HG02852 (cell line): ENCODE data around the gene MOCS2.
"Not testable (repeated sequence)": the region's sequence is repeated elsewhere in the genome, so short reads cannot be mapped to it uniquely, and the experiment has no call there.

Experiments
- ATAC-seq: cut with Tn5 transposase; IDR thresholded peaks from one replicate; pipeline ENCODE4 v1.9.1; 2021; ENCODE audit warnings: mild to moderate bottlenecking, moderate library complexity; ENCODE audit not compliant: unreplicated experiment

Gene MOCS2, protein sequence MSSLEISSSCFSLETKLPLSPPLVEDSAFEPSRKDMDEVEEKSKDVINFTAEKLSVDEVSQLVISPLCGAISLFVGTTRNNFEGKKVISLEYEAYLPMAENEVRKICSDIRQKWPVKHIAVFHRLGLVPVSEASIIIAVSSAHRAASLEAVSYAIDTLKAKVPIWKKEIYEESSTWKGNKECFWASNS

DNA sequence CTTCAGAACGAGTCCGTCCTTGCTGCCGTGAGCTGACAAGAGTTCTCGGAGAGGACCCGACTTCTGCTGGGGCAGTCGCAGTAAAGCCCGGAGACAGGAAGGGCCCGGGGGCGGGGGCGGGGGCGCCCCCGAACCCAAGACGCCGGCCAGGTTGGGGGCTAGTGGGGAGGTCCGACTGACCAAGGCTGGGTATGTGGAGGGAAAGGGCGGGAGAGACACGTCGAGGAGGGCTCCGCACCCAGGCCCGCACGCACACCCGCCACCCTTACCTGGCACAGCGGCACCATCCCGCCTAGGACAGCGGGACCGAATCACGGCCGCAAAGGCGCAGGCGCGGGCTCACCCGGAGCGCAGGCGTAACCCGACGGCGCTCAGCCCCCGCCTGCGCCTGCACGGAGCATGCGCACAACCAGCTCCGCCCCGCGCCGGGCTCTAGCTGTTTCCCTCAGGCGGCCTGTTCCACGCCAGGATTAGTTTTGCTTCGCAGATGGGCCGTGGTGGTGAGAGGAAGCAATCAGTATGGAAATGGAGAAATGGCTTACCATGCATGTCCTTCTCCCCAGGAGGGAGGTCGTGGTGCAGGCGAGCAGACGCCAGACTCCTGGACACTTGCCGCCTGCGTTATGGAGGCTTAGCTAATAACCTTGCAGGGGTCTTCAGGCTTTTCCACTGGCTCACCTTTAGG is at the start of gene MOCS2:
TSS of gene MOCS2 (minus strand) at position 315 of the 685 bp plus-strand sequence. CDS start 2,583 bp downstream, outside the sequence.
- peak; percentile 94 for ATAC-seq

DNA sequence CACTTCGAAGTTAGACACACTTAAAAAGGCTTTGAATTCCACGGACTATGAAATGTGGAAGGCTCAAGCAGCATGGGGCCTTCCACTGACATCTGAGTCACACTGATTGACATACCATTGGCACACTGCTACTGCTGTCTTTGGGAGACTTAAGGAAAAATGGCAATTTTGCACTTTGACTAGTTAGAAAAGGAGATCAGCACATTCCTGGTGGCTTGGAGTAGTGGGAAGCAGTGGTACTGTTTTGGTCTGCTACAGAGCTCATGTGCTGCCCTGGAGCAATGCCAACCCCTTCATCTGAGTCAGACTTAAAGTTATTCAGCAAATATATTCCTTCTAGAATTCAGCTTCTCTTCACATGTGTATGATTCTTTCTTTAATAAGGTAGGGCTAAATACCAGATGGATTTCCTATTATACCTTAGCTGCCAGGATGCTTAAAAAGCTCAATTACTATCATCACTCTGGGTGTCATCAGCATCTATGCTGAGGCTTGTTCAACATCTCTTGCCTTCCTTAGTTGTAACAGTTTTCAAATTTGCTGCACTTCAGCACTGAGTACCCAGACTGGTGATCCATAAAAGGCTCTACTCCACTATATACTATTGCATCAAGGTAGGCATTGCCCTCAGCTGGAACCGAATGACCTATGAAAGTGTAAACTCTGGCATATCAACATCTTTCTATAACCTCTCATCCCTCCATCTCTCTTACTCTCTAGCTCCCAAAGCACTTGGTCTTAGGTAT is 42.3 kb upstream of the MOCS2 start:
- ATAC-seq = no peak

DNA sequence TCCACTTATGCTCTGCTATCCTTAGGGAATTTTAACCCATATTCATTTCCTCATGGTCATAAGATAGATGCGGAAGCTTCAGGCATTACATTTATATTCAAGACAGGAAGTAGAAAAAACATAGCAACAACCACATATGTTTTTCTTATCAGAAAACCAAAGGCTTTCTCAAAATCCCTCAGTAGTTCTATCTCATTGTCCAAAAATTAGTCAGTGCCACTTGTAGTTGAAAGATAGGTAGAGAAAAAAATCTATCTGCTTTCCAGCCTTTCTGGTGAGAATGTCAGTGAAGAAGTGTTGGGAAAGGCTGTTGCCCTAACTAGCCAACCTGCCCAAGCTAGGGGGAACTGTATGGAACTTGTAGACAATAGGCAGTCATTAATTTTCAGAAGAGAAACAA is 23.5 kb upstream of the MOCS2 start:
- ATAC-seq = no peak

DNA sequence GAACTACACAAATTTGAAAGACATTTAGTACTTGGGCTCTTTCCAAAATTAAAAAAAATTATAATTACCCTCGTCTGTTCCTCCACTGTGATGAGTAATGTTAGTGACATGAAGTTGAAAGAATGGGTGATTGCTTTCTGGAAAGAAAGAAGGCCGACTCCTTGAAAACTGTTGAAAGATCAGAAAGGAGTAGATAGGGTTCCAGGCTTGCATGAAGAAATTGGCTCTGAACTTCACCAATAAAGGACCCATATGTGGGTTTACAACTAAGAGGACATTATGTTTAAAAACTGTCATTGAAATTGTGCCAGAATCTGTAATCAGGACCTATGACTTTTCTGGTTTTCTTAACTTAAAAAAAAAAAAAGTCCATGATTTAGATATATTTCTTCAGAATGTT is 20.7 kb upstream of the MOCS2 start:
- no peak for ATAC-seq

DNA sequence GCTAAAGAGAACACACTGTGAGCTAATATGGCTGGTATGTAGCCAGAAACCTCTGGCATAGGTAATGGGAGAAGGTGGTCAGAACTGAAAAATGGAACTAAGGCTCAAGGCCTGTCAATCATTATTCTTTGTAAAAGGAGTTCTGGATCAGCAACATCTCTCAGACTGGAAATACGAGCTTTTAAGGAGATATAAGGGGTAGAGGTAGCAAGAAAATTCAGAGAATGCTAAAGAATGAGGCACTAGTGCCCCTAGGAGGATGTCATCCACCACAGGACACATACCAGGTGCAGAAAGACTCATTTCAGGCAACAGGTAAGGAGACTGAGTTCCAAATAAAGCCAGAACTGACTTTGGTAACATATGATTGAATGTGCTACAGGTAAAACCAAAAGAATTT is 18.9 kb upstream of the MOCS2 start:
- no peak for ATAC-seq

DNA sequence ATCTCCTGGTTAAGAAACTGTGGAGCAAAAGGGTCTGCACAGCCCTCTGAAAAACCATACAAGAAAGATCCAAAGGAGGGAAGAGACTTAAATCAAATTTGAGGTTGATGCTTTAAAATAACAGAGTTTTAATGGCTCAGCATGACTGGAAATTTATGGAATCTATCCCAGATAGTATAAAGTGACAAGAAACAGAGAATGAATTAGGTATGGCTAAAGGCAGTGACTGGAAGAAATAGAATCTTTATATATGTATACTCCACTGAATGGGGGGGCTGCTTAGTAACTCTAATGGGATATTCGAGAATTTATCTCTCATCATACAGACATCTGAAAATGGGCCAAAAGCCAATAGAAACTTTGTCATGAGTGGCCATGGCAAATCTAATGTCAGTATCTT is 17.6 kb upstream of the MOCS2 start:
- no peak for ATAC-seq

DNA sequence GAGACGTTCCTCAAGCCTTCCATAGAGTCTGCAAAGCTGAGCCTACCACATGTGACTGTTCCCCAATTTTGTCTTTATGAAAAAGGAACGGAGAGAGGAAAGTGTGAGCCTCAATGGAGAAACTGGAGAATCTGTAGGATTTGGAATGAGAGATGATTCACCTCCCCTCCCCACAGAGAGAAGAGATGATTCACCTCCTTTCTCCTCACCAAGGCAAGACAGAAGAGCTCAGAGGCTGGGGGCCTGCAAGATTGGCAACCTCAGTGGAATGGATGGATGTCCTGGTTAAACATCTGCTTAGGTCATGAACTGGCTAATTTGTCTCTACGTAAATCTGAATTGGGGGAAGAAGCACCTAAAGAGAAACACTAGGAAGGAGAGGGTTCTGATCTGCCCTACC is 17.0 kb upstream of the MOCS2 start:
- no peak for ATAC-seq

DNA sequence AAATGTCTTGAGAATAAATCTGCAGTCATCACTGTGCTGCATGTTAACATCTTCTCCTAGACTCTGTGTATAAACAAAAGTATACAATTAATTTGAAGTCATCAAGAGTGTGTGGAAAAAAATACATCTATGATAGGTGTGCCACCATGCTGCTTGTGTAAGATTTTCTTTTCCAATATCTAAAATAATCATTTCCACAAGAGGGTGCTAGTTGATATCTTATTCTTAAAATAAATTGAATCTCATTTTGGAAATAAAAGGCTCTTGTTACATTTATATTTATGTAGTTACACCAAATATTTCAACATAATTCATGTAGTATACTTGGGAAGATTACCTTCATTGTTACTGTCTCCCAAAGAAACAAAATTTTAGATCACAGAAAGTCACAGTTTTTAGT is 14.1 kb upstream of the MOCS2 start:
- no peak for ATAC-seq

DNA sequence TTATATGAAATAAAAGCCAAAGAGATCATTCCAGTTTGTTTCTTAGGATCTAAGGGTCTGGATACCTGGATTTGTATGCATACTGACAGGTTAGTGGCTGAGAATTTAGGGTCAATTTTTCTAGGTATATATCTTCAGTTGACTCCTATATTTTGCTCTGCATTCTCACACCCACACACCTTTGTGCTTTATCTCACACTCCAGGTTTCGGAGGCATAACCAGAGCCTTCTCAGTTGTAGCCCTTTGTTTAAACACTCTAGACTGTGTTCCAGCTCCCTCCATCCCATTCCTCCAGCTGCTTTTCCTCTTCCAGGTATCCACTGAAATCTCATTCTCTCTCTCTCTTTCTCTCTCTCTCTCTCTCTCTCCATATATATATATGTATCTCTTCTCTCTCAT is 10.6 kb upstream of the MOCS2 start:
- no peak for ATAC-seq

DNA sequence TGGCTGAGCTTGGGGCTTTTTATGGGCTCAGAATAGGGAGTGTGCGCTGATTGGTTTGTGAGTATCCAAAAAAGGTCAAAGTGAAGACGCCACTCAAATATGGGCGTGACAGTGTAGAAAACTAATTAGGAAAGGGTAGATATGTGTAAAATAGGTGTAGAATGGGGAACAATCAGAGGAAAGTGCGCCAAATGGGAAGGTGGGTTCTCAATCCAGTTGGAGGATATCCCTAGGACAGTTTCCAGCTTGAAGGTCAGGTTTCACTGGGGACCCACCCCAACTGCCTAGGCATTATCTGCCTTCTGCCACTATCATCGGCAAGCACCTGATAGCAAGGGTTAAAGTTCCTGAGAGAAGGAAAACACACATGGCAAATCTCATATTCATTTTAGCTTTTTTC is 9.3 kb upstream of the MOCS2 start:
- ATAC-seq = no peak

DNA sequence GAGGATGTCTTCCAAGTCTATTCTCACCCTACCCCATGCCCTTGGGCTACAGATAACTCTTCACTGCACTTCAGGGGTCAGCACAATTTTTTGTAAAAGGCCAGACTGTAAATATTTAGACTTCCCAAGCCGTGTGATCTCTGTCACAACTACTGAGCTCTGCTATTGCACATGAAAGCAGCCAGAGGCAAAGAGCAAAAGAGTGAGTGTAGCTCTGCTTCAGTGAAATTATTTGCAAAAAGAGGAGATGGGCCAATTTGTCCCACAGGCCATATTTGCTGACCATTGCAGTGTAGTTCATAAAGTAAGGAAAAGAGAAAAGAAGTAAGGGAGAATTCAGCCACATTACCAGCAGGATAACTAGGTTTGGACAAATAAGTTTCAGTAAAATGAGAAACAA is 7.0 kb upstream of the MOCS2 start:
- ATAC-seq = no peak

DNA sequence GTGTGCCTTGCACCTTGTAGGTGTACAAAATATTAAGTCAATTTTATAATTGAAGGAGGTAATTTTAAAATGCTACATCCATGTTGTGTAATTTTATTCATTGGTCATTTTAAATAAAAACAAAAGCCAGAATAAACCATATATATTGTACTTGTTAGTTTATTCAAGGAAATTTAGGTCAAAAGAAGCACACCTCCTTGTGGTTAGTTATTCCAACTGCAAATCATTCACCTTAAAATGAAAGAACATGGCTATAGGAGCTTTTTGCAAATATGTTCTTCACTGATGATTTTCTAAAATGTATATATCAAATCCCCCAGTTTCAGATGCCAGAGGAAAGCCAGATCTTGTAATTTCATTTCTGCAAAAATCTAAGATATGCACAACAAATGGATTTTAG is 5.4 kb upstream of the MOCS2 start:
- no peak for ATAC-seq

DNA sequence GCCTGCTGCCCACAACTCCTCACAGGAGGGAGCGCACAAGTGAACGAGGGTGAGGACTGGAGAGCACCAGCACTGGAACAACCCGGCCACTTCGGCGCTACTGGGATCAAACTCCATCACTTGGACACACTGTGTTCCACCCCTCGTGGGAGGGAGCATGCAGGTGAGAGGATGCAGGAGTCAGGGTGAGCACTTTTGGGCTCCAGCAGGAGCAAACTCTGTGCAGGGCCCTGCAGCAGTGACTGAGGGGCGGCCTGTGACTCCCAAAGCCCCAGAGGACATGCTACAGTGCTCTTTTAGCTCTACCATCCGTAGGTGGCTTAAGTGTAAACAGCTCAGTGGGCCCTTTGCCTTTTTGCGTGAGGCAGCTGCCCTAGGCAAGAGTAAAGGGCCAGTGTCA is 4.4 kb upstream of the MOCS2 start:
- ATAC-seq = no peak

DNA sequence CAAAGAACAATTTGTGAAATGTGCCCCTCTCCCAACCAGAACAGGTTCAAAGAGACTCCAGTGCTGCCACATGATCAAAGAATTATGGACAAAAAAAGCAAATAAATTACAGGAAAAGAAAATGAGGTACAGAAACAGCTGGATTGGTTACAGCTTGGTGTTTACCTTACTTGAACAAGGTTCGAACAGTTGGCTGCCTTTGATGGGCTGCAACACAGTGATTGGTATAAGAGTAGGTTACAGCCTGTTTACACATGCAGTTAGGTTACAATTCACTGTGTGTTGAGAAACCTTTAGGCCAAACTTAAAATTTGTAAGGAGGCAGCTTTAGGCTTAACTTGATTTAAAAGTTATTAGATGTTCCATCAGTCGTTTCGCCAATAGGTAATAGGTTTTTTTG is 3.4 kb upstream of the MOCS2 start:
- ATAC-seq = no peak

DNA sequence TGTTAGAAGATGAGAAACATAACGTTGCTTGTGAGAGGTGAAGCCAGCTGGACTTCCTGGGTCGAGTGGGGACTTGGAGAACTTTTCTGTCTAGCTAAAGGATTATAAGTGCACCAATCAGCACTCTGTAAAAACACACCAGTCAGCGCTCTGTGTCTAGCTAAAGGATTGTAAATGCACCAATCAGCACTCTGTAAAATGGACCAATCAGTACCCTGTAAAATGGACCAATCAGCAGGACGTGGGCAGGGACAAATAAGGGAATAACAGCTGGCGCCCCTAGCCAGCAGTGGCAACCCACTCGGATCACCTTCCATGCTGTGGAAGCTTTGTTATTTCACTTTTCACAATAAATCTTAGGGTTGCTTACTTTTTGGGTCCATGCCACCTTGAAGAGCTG is 2.8 kb upstream of the MOCS2 start:
- ATAC-seq = not testable (repeated sequence)

DNA sequence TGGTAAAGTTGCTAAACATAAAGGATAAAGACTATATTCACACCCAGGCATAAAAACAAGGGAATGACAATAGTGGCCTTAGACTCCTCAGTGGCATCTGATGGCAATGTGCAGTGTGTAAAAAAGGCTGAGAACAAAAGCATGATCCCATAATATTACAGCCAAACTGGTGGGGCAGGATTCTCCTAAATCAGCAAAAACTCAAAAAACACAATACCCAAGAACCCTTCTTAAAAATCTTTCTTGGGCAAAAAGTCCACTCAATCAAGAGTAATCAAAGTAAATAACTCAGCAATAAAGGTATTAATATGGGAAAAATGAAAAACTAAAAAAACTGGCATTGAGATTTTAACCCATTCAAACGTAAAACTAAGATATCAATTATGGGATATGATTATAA is 1.6 kb upstream of the MOCS2 start:
- no peak for ATAC-seq

DNA sequence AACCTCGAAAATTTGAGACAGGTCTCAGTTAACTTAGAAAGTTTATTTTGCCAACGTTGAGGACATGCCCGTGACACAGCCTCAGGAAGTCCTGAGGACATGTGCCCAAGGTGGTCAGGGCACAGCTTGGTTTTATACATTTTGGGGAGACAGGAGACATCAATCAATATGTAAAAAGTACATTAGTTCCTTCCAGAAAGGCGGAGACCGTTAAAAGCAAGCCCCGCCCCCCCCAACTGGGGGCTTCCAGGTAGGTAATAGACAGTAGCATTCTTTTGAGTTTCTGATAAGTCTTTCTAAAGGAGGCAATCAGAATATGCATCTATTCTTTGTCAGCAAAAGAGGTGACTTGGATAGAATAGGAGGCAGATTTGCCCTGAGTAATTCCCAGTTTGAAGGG is 599 bp upstream of the MOCS2 start:
- peak; percentile 13 for ATAC-seq

DNA sequence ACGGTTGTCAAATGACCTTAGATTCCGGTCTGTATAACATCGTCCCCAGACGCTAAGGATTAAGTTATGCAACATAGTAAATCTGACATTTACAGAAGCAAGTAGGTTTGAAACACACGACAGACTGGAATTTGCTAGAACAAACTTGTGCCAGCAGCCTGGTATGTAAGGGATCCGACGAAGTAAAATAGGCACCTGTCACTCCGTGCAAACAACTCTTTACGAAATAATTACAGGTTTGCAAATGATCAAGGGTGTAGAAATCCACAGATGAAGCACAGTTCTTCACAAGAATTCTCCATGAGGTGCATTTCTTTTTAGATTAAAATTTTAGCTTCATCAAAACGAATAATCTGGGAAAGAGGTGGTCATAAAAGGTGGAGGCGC is 508 bp downstream of the MOCS2 start:
- ATAC-seq = peak; percentile 11

DNA sequence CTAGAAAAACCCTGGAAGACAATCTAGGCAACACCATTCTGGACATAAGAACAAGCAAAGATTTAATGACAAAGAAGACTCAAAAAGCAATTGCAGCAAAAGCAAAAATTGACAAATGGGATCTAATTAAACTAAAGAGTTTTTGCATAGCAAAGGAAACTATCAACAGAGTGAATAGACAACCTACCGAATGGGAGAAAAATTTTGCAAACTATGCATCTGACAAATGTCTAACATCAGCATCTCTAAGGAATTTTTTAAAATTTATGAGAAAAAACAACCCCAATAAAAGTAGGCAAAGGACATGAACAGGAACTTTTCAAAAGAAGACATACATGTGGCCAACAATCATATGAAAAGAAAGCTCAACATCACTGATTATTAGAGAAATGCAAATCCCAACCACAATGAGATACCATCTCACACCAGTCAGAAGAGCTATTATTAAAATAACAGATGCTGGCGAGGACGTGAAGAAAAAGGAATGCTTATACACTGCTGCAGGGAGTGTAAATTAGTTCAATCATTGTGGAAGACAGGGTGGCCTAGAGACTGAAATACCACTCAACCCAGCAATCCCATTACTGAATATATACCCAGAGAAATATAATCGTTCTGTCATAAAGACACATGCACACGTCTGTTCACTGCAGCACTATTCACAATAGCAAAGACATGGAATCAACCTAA is 3.8 kb downstream of the MOCS2 start:
- no peak for ATAC-seq

DNA sequence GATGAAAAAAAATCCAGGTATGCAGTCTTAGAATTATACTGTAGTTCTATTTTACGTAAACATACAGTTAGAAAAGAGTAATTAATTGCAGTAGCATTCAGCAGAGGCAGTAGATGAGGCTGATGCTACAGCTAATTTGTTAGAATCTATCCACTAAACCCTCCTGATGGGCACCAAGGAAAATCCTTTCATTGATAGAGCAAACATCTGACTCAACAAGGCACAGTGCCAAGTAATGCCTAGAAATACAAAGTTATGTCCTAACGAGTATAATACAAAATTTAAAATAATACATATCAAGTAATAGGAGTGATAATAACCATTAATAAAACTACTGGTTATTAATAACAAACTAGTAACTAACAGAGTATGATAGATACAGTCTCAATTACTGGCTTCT is 9.0 kb downstream of the MOCS2 start:
- no peak for ATAC-seq

DNA sequence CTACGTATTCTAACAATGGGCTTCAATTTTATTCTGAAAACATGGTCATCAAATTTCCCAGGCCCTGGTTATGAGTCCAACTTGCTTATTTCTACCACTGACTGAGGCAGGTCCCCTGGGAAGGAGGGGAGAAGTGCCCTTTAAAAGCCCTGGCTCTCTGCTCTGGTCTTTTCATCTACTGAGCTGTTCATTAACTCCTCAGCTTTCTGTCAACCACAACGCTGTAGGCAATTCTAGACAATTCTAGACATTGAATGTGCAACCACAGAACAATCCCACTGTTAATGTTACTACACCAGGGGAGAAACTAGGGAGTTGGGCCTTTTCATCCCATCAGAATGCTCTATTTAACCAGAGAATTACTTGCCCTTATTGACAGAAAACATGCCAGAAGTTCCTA is 10.0 kb downstream of the MOCS2 start:
- ATAC-seq = no peak
